ENCODE results near the gene LUC7L3. TPM values are rescaled to one million over a fixed set of nuclear protein-coding genes. Genes with fewer than 3 reads are reported as not detected.

Gene LUC7L3
- total RNA-seq, 1 donor from 2014 or later, result 31.5 TPM

- no peak for DNase-seq
Measured at GRCh38 chr17:50762177-50762576, 42.8 kb downstream of the LUC7L3 start.

GRCh38 chr17:50763716-50764475, 44.5 kb downstream of the LUC7L3 start:
- no peak for DNase-seq

DNA sequence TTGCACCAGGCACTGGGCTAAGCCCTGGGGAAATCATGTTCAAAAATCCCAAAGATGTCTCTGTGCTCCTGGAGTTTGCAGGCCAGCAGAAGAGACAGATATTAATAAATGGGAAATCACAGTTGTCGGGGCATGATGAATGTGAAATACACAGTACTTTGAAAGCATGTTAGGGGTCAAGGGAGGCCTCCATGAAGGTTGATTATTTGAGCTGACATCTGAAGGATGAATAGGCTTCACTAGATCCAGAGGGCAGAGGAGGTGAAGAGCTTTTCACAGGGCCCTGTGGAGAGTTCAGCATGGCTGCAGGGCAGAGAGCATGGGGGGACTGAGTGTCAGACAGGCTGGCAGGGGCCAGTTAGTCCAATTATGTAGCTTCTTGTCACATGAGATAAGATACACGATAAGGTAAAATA, 45.3 kb downstream of the LUC7L3 start:
- DNase-seq, result no peak

GRCh38 chr17:50765454-50766221, 46.2 kb downstream of the LUC7L3 start:
- DNase-seq, result no peak

GRCh38 chr17:50766222-50767023, 47.0 kb downstream of the LUC7L3 start:
- no peak for DNase-seq

DNA sequence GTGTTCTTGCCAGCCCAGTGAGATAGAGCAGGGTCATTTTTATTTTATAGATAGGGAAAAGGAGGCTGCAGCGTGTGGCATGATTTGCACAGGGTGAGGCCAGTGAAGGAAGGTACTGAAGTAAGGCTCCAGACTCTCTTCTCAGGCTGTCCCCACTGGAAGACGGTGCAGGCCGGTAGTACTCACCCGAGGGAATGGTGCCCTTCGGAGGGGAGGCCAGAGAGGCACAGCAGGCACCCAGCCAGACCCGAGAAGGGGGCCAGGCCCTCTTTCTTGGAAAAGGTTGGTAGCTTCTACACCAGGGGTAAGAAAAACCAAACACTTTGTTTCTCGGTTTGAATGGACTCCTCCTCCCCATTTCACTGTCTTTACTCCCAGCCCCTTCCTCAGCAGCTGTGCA, 47.6 kb downstream of the LUC7L3 start:
- no peak for DNase-seq

- DNase-seq, result no peak
Measured at GRCh38 chr17:50767446-50767845, 48.0 kb downstream of the LUC7L3 start, which contains the start of gene ANKRD40CL. ANKRD40CL (minus strand) TSS chr17:50767518; CDS start chr17:50766913, 605 bp downstream.

- no peak for DNase-seq
Measured at GRCh38 chr17:50768346-50768761, 49.0 kb downstream of the LUC7L3 start.

DNA sequence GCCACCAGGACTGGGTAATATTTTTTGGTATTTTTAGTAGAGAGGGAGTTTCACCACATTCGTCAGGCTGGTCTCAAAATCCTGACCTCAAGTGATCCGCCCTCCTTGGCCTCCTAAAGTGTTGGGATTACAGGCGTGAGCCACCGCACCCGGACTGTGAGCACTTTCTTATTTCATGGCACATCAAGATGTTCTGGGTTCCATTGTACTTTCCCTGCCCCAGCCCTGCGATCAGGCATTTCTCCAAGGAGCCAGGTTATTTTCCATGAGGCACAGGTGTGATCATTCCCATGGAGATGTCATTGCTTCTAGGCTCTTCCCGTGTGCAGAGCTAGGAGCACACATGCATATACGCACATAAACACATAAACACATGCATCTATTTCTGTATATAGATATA, 50.5 kb downstream of the LUC7L3 start:
- DNase-seq, result no peak

DNA sequence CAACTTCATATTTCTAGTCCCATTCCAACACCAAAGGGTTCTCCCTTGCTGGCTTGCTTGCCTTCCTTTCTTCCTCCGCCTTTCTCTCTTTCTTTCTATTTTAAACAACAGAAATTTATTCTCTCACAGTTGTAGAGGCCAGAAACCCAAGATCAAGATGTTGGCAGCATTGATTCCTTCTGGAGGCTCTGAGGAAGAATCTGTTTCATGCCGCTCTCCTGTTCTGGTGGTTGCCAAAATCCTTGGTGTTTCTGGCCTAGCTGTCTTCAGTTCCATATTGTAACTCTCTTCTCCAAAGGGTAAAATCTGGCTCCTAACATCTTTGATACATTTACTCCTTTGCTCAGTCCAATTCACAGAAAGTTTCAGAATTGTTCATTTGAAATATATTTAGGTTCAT, 50.9 kb downstream of the LUC7L3 start:
- DNase-seq, result no peak

DNA sequence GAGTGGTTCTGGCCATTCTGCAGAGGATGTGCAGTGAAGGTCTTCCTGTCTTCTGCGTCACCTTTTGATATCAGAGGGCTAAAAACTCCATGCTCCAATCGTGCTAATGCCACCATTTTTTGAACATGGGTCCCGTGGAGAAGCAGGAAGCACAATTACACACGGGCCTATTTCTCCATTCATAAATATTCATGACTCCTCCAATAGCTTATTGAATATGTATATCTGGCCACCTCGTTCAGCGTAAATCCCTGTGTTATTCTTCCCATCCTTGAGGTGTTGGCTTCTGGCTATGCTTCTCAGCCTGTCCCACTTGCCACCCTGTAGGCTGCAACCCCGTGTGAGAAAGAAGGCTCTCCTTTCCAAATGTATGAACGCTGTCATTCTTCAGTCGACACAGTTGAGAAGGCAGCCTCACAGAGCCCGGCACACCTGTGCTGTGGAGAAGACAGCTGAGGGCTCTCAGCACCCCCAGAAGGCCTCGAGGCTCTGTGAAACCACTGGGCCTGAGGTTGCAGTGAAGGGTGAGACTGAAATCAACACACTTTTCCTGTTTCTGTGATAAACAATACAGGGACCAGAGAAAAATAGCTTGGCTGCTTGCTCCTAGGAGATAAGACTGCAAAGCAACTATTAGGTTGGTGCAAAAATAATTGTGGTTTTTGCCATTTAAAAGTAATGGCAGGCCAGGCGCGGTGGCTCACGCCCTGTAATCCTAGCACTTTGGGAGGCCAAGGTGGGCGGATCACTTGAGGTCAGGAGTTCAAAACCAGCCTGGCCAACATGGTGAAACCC, 52.8 kb downstream of the LUC7L3 start:
- DNase-seq, result no peak

DNA sequence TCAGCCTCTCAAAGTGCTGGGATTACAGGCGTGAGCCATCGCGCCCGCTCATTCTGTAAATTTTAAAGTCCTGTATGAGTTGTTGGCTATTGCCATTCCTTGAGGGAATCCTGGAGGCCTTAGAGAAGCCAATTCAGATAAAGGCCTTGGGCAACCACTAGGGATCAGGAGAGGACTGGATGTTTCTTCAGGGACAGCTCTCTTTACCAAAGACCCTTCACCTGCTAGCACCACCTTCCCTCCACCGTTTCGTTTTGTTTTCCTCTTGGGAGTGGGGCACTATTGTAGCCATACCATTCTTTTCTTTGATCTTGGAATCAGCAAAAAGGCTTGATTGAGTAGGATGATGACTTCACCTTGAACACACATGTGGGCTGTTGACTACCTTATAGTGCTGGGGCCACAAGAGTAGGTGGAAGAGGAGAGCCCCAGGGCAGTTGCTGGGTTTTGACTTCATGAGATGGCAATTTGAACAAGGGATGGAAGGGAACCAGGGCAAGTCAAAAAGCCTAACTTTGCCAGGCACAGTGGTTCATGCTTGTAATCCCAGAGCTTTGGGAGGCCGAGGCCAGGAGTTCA, 54.9 kb downstream of the LUC7L3 start:
- no peak for DNase-seq

GRCh38 chr17:50775926-50776325, 56.5 kb downstream of the LUC7L3 start:
- no peak for DNase-seq

GRCh38 chr17:50778471-50778870, 59.1 kb downstream of the LUC7L3 start:
- DNase-seq, result no peak

- no peak for DNase-seq
Measured at GRCh38 chr17:50778988-50779387, 59.6 kb downstream of the LUC7L3 start.

DNA sequence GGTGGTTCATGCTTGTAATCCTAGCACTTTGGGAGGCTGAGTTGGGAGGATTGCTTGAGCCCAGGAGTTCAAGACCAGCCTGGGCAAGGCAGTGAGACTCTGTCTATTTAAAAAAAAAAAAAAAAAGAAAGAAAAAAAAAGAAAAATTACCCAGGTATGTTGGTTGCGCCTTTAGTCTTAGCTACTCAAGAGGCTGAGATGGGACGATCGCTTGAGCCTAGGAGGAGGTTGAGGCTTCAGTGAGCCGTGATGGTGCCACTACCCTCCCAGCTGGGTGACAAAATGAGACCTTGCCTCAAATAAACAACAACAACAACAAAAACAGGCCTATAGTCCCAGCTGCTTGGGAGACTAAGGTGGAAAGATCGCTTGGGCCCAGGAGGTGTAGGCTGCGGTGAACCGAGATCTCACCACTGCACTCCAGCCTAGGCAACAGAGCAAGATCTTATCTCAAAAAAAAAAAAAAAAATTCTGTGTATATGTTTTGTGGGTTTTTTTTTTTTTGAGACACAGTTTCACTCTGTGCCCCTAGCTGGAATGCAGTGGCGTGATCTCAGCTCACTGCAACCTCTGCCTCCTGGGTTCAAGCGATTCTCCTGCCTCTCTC, 60.4 kb downstream of the LUC7L3 start:
- DNase-seq, result no peak

GRCh38 chr17:50781167-50781566, 61.8 kb downstream of the LUC7L3 start:
- DNase-seq, result no peak

- peak; percentile 93 for DNase-seq
Measured at GRCh38 chr17:50783193-50783660, 63.8 kb downstream of the LUC7L3 start.

- no peak for DNase-seq
Measured at GRCh38 chr17:50783905-50784304, 64.5 kb downstream of the LUC7L3 start.

DNA sequence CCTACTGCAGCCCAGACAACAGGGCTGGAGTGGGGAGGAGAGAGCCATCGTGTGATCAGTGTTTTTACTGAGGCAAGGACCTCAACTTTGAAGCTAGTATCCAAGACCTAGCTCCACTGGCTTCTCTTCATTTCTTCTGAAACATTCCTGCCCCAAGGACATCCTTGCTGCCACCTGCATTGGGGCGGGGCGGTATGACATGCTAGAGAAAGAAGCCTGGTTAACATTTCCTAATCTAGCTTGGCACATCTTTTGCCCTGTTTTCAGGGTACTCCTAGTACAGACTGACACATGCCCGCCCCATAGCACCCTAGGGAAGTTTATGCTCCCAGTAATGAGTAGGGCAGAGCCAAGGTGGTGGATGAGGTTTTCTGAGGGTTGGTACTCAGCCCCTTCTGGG, 65.7 kb downstream of the LUC7L3 start:
- DNase-seq, result no peak

GRCh38 chr17:50785946-50786570, 66.7 kb downstream of the LUC7L3 start:
- no peak for DNase-seq

Data from dermis blood vessel endothelial cell (primary cell).